Dendritic cell treated with granulocyte-macrophage colony-stimulating factor and Interleukin-4, amounts not matched to agents 40 ng/mL and 50 ng/mL, for 4 days (primary cell): ENCODE data around the gene SV2C.

ENCODE experiments used
- H3K27ac Mint-ChIP-seq: one replicate; pipeline ENCODE4 v1.8.0; 2022; ENCODE audit warnings: mild to moderate bottlenecking, mixed read lengths
- H3K27me3 Mint-ChIP-seq: one replicate; pipeline ENCODE4 v1.8.0; 2022; ENCODE audit warnings: mild to moderate bottlenecking, mixed read lengths
- H3K36me3 Mint-ChIP-seq: one replicate; pipeline ENCODE4 v1.8.0; 2022; ENCODE audit warnings: low read depth, mixed read lengths
- H3K4me1 Mint-ChIP-seq: one replicate; pipeline ENCODE4 v1.8.0; 2022; ENCODE audit warnings: low read depth, mixed read lengths
- H3K4me3 Mint-ChIP-seq: one replicate; pipeline ENCODE4 v1.8.0; 2022; ENCODE audit warnings: mild to moderate bottlenecking, moderate library complexity, mixed read lengths
- H3K9me3 Mint-ChIP-seq: one replicate; pipeline ENCODE4 v1.8.0; 2022; ENCODE audit warnings: mixed read lengths
- intact Hi-C: fragments of 100-400 bp; cut with micrococcal nuclease; formaldehyde crosslinking; loops from one replicate; pipeline ENCODE4 v1.15.0; 2022

The SV2C gene

GRCh38 chr5:76192837-76193236 lies 109.7 kb downstream of the SV2C start:
- no peaks in the 10 kb centered on the region for H3K4me1 Mint-ChIP-seq
- no peak overlapping the region for H3K27ac Mint-ChIP-seq

GRCh38 chr5:76193635-76194034 lies 110.5 kb downstream of the SV2C start:
- intact Hi-C loops, result no loop called here
- no peaks in the 10 kb centered on the region for H3K36me3 Mint-ChIP-seq
- no peak overlapping the region for H3K4me3 Mint-ChIP-seq
- peaks cover 15% of the 10 kb centered on the region for H3K9me3 Mint-ChIP-seq
- H3K27ac Mint-ChIP-seq, result no peak overlapping the region
- no peaks in the 10 kb centered on the region for H3K27me3 Mint-ChIP-seq
- no peaks in the 10 kb centered on the region for H3K4me1 Mint-ChIP-seq

More at GRCh38 chr5:76192837-76193236, 109.7 kb downstream of the SV2C start:
- no peaks in the 10 kb centered on the region for H3K27me3 Mint-ChIP-seq
- H3K36me3 Mint-ChIP-seq, result no peaks in the 10 kb centered on the region
- peaks cover 15% of the 10 kb centered on the region for H3K9me3 Mint-ChIP-seq
- intact Hi-C loops, result no loop called here
- no peak overlapping the region for H3K4me3 Mint-ChIP-seq

GRCh38 chr5:76194340-76194739 lies 111.2 kb downstream of the SV2C start:
- intact Hi-C loops, result no loop called here
- H3K9me3 Mint-ChIP-seq, result peaks cover 15% of the 10 kb centered on the region
- H3K36me3 Mint-ChIP-seq, result no peaks in the 10 kb centered on the region
- H3K27me3 Mint-ChIP-seq, result no peaks in the 10 kb centered on the region
- H3K4me3 Mint-ChIP-seq, result no peak overlapping the region
- peaks cover 4% of the 10 kb centered on the region for H3K4me1 Mint-ChIP-seq
- no peak overlapping the region for H3K27ac Mint-ChIP-seq

GRCh38 chr5:76196457-76196856 lies 113.3 kb downstream of the SV2C start:
- intact Hi-C loops, result no loop called here
- no peak overlapping the region for H3K4me3 Mint-ChIP-seq
- H3K36me3 Mint-ChIP-seq, result no peaks in the 10 kb centered on the region
- no peak overlapping the region for H3K27ac Mint-ChIP-seq
- H3K4me1 Mint-ChIP-seq, result peaks cover 12% of the 10 kb centered on the region
- no peaks in the 10 kb centered on the region for H3K9me3 Mint-ChIP-seq
- no peaks in the 10 kb centered on the region for H3K27me3 Mint-ChIP-seq

GRCh38 chr5:76196886-76197489 lies 113.8 kb downstream of the SV2C start:
- intact Hi-C loops, result no loop called here
- peaks cover 12% of the 10 kb centered on the region for H3K4me1 Mint-ChIP-seq
- no peaks in the 10 kb centered on the region for H3K9me3 Mint-ChIP-seq
- no peak overlapping the region for H3K4me3 Mint-ChIP-seq
- no peak overlapping the region for H3K27ac Mint-ChIP-seq
- H3K36me3 Mint-ChIP-seq, result no peaks in the 10 kb centered on the region
- no peaks in the 10 kb centered on the region for H3K27me3 Mint-ChIP-seq

GRCh38 chr5:76197726-76198125 lies 114.5 kb downstream of the SV2C start:
- Mint-ChIP-seq H3K4me3 (no peak overlapping the region), H3K9me3 (no peaks in the 10 kb centered on the region), H3K4me1 (peaks cover 12% of the 10 kb centered on the region), H3K36me3 (no peaks in the 10 kb centered on the region), H3K27me3 (no peaks in the 10 kb centered on the region), H3K27ac (no peak overlapping the region)
- intact Hi-C loops, result no loop called here

- H3K9me3 Mint-ChIP-seq, result no peaks in the 10 kb centered on the region
- H3K4me1 Mint-ChIP-seq, result peaks cover 12% of the 10 kb centered on the region
- H3K27ac Mint-ChIP-seq, result no peak overlapping the region
- no peaks in the 10 kb centered on the region for H3K27me3 Mint-ChIP-seq
- no peak overlapping the region for H3K4me3 Mint-ChIP-seq
- intact Hi-C loops, result no loop called here
- H3K36me3 Mint-ChIP-seq, result no peaks in the 10 kb centered on the region
Measured at GRCh38 chr5:76199336-76200318, 116.4 kb downstream of the SV2C start.

GRCh38 chr5:76202182-76202581 lies 119.0 kb downstream of the SV2C start:
- no peaks in the 10 kb centered on the region for H3K27me3 Mint-ChIP-seq
- no peaks in the 10 kb centered on the region for H3K36me3 Mint-ChIP-seq
- H3K9me3 Mint-ChIP-seq, result no peaks in the 10 kb centered on the region
- intact Hi-C loops, result no loop called here
- H3K4me1 Mint-ChIP-seq, result peaks cover 20% of the 10 kb centered on the region
- H3K27ac Mint-ChIP-seq, result no peak overlapping the region
- H3K4me3 Mint-ChIP-seq, result no peak overlapping the region

GRCh38 chr5:76204191-76204590 lies 121.0 kb downstream of the SV2C start:
- Mint-ChIP-seq H3K27me3 (no peaks in the 10 kb centered on the region), H3K4me3 (no peak overlapping the region), H3K9me3 (no peaks in the 10 kb centered on the region), H3K27ac (no peak overlapping the region), H3K36me3 (no peaks in the 10 kb centered on the region), H3K4me1 (peaks cover 17% of the 10 kb centered on the region)
- intact Hi-C loops, result no loop called here

GRCh38 chr5:76204713-76205112 lies 121.5 kb downstream of the SV2C start:
- peaks cover 12% of the 10 kb centered on the region for H3K4me1 Mint-ChIP-seq
- intact Hi-C loops, result no loop called here
- no peaks in the 10 kb centered on the region for H3K9me3 Mint-ChIP-seq
- H3K36me3 Mint-ChIP-seq, result no peaks in the 10 kb centered on the region
- H3K4me3 Mint-ChIP-seq, result no peak overlapping the region
- no peaks in the 10 kb centered on the region for H3K27me3 Mint-ChIP-seq
- no peak overlapping the region for H3K27ac Mint-ChIP-seq

GRCh38 chr5:76207120-76207519 lies 123.9 kb downstream of the SV2C start:
- Mint-ChIP-seq H3K27ac (no peak overlapping the region), H3K4me1 (peaks cover 9% of the 10 kb centered on the region), H3K4me3 (no peak overlapping the region), H3K9me3 (no peaks in the 10 kb centered on the region), H3K36me3 (no peaks in the 10 kb centered on the region), H3K27me3 (no peaks in the 10 kb centered on the region)
- intact Hi-C loops, result no loop called here

- Mint-ChIP-seq H3K4me3 (no peak overlapping the region), H3K27ac (no peak overlapping the region), H3K27me3 (no peaks in the 10 kb centered on the region), H3K4me1 (peaks cover 9% of the 10 kb centered on the region), H3K36me3 (no peaks in the 10 kb centered on the region), H3K9me3 (no peaks in the 10 kb centered on the region)
- intact Hi-C loops, result no loop called here
Measured at GRCh38 chr5:76209297-76209696, 126.1 kb downstream of the SV2C start.

- no peaks in the 10 kb centered on the region for H3K27me3 Mint-ChIP-seq
- H3K4me3 Mint-ChIP-seq, result no peak overlapping the region
- no peak overlapping the region for H3K27ac Mint-ChIP-seq
- peaks cover 9% of the 10 kb centered on the region for H3K4me1 Mint-ChIP-seq
- no peaks in the 10 kb centered on the region for H3K36me3 Mint-ChIP-seq
- H3K9me3 Mint-ChIP-seq, result no peaks in the 10 kb centered on the region
- intact Hi-C loops, result no loop called here
Measured at GRCh38 chr5:76210946-76211345, 127.8 kb downstream of the SV2C start.

GRCh38 chr5:76213858-76214257 lies 130.7 kb downstream of the SV2C start:
- no peaks in the 10 kb centered on the region for H3K27me3 Mint-ChIP-seq
- H3K27ac Mint-ChIP-seq, result no peak overlapping the region
- H3K36me3 Mint-ChIP-seq, result no peaks in the 10 kb centered on the region
- H3K9me3 Mint-ChIP-seq, result no peaks in the 10 kb centered on the region
- no peak overlapping the region for H3K4me3 Mint-ChIP-seq
- no peaks in the 10 kb centered on the region for H3K4me1 Mint-ChIP-seq
- intact Hi-C loops, result no loop called here
